ENCODE measurements around the gene CMKLR1.

- TF ChIP-seq CTCF (IDR thresholded peaks at IDR 0.05) (no peak), EZH2 (IDR thresholded peaks at IDR 0.05) (no peak)
These were observed 49.6 kb downstream of the CMKLR1 start for GRCh38 chr12:108289350-108290161.

Data from neural progenitor cell (in vitro differentiated cells).